Measurements from ENCODE around the gene GPR62. TPM values are rescaled to one million over a fixed set of nuclear protein-coding genes. Genes with fewer than 3 reads are reported as not detected.

The GPR62 gene
- total and polyA plus RNA-seq, 2 donors (not counting 3 experiments of a cell fraction or from before 2014, with no cell fraction given) = 0.04 to 0.15 TPM

GRCh38 chr3:51974963-51975851 lies 20.0 kb downstream of the GPR62 start, which contains the start of gene ABHD14A:
ABHD14A (plus strand) TSS chr3:51975064; CDS start chr3:51975136, 72 bp downstream.
- CTCF ChIA-PET = interaction anchor here (0.7 to 3.3 kb wide), 8 partner anchors 7 to 78 kb away, joined by 3 to 46 read pairs (median 3); partner anchors contain the start of genes ACY1, PARP3, RPL29 and RRP9
- H3K9me3 ChIP-seq (replicated peaks; ENCODE audit: control insufficient read depth, insufficient read depth, low read length) = no peaks in the 10 kb centered on the region
- no peaks in the 10 kb centered on the region for H3K79me2 ChIP-seq (ENCODE audit: control insufficient read depth, insufficient read depth, low read length)
- H3K9ac ChIP-seq (replicated peaks; ENCODE audit: extremely low read depth, insufficient read depth, low read length) = peak within 1 kb of the TSS; percentile 56
- peak; percentile 49 for FAIRE-seq
- TF ChIP-seq JUN (IDR thresholded peaks at IDR 0.05; ENCODE audit: borderline replicate concordance, insufficient read depth, insufficient read length, low read depth) (no peak), FOS (IDR thresholded peaks at IDR 0.05; ENCODE audit: borderline replicate concordance, insufficient read depth, low read length) (no peak), POLR2A (IDR thresholded peaks at IDR 0.05; ENCODE audit: low read depth, low read length) (peak; percentile 87), POLR2AphosphoS5 (IDR thresholded peaks at IDR 0.05; ENCODE audit: insufficient read depth, low read depth, low read length) (peak; percentile 88), MAX (IDR thresholded peaks at IDR 0.05; ENCODE audit: insufficient read depth, insufficient read length) (no peak), GATA2 (IDR thresholded peaks at IDR 0.05; ENCODE audit: insufficient read depth, insufficient read length, low read depth, low read length) (no peak)
- H2AFZ ChIP-seq (ENCODE audit: low read depth, low read length) = peak within 1 kb of the TSS; percentile 79
- dilution Hi-C loops (cut with MboI; ENCODE audit: extremely low pct_ligation_motif_present, low sequenced_read_pairs) (no loop called here), intact Hi-C loops (cut with micrococcal nuclease) (loop anchor here (1.0 kb wide), 3 partner anchors 8 to 33 kb away; partner anchors contain the start of genes ACY1 and PARP3)
- POLR2A ChIA-PET = no interaction called here
- peak within 1 kb of the TSS; percentile 55 for H3K27ac ChIP-seq (ENCODE audit: insufficient read depth, low read depth, low read length)
- H3K27me3 ChIP-seq (ENCODE audit: control insufficient read depth in 2 of 2, insufficient read depth in 2 of 2, low read length in 2 of 2) = no peaks in the 10 kb centered on the region
- H3K9me1 ChIP-seq (replicated peaks; ENCODE audit: control insufficient read depth, extremely low read depth, insufficient read depth, low read length) = no peaks in the 10 kb centered on the region
- peaks cover 22% of the 10 kb centered on the region for H3K4me1 ChIP-seq (ENCODE audit: control insufficient read depth, extremely low read depth, insufficient read depth, low read length)
- no peaks in the 10 kb centered on the region for H4K20me1 ChIP-seq (replicated peaks; ENCODE audit: control insufficient read depth, extremely low read depth, insufficient read depth, low read length)
- H3K4me3 ChIP-seq (replicated peaks in 1 of 3; ENCODE audit: insufficient read depth in 1 of 3, low read depth in 1 of 3, low read length in 3 of 3) = peak within 1 kb of the TSS; percentile 12 to 68 (median 63)
- no TSS peak for BruUV-seq (replicated peaks)
- peak; percentile 63 for DNase-seq (ENCODE audit: low read depth, low spot score)
- H3K36me3 ChIP-seq (ENCODE audit: control insufficient read depth in 2 of 2, extremely low read depth in 1 of 2, insufficient read depth in 2 of 2, low read length in 2 of 2) = no peaks in the 10 kb centered on the region
- H3K4me2 ChIP-seq (ENCODE audit: insufficient read depth, low read length) = peak within 1 kb of the TSS; percentile 67

Data from endothelial cell of umbilical vein (primary cell).